ENCODE measurements around the gene RNF44.
"Not testable (repeated sequence)": the region's sequence is repeated elsewhere in the genome, so short reads cannot be mapped to it uniquely, and the experiment has no call there.

RNF44 gene

DNA sequence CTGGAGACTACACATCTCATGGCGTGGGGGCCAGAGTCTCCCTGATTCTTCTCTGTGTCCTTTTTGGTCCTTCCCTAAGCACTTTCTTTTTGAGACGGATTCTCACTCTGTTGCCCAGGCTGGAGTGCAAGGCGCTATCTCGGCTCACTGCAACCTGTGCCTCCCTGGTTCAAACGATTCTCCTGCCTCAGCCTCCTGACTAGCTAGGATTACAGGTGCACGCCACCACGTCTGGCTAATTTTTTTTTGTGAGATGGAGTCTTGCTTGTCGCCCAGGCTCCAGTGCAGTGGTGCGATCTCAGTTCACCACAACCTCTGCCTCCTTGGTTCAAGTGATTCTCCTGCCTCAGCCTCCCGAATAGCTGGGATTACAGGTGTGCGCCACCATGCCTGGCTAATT, 13.7 kb upstream of the RNF44 start:
- DNase-seq: not testable (repeated sequence)

DNA sequence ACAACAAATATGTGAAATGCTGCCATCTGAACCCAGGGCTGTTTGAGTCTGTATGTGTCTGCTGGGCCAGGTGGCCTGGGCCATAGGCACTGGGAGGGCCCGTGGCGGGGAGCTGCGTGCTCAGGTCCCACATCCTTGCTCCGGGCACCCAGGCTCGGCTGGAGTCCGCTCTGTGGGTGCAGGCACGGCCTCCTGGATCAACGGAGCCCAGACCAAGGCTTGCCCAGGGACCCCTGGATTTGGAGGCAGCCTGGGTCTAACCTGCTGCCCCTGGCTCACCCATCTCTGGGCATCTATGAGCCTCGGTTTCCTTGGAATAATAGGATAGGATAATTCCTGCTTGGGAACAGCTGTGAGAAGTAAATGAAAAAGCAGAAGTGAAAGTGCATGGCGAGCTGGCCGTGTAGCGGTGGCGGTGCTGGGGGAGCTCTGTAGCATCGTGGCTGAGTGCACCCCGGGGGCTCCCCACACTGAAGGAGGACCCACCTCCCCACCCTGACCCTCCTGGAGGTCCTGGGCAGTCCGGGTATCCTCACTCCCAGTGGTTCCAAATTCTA, 13.2 kb upstream of the RNF44 start:
- peak; percentile 40 for DNase-seq

- DNase-seq: no peak
These were observed 12.7 kb upstream of the RNF44 start for GRCh38 chr5:176549871-176550270.

DNA sequence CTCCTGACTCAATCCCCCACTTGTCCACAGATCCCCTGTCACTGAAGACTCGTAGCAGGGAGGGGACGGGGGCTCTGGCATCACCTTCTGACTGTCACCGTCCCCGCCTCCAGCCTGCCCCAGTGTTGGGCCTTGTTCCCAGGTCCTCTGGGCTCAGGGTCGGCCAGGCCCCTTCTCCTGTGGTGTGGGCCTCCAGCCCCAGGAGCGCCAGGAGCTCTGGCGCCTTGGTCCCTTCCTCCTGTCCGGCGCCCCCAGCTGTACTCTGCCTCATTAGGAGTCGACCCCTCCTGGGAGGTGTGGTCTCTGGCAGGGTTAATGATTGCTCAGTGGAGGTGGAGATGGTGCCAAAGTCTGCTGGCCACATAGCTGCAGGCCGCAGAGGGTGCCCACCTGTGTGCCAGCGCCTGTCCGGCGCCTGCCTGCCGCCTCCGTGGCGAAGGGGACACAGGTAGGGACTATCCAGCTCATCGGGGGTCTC, 11.8 kb upstream of the RNF44 start, which contains the start of gene CDHR2:
CDHR2 (plus strand) TSS at position 376 of the 478 bp plus-strand sequence. CDS start 16,011 bp downstream, outside the sequence.
- DNase-seq: no peak

- DNase-seq: peak; percentile 34
These were observed 10.6 kb upstream of the RNF44 start for GRCh38 chr5:176547802-176548201.

GRCh38 chr5:176545737-176546509, 8.7 kb upstream of the RNF44 start:
- DNase-seq: no peak

DNA sequence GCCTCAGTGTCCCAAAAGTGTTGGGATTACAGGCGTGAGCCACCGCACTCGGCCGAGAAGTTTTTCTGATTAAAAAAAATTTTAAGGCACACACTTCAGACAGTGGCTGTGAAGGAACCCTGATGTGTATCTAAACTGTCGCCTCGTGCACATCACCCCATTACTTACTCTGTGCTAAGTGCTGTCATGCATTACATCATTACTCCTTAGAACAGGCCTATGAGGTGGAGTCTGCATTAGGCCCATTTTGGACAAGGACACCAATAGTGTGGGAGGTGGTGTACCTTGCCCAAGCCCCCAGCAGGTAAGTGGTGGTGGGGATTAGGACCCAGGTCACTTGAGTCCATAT, 8.2 kb upstream of the RNF44 start:
- no peak for DNase-seq

DNA sequence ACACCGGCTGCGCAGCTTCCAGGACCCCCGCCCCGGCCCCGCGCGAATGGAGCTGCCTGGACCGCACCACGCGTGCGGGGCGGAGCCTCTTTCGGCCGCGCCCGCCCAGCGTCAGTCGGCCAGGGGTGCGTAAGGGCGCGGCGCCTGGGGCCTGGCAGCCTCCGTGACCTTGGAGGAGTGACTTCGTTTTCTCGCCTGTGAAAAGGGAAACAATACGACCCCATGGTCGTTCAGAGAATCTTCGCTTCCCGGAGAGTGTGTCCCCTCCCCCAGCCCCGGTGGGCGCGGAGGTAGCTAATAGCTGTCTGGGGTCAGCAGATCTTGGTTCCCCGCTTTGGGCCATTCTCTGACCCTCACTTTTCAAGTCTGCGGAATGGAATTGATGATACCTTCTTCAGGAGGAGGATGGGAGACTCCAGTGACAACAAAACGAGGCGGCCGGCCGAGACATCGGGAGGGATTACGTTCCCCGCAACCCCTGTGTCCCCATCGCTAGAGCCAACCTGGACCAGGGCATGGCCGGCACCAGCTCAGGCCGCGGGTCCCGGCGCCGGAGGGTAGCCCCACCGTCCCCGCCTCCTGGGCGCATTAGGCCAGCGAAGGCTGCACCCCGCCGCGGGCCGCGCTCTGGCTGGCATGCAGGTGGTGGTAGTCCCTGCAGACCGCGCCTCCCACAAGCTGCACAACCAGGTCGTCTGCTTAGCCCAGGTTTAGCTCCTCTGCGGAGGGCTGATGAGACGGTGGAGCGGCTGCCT, 6.4 kb upstream of the RNF44 start:
- DNase-seq: peak; percentile 77

DNA sequence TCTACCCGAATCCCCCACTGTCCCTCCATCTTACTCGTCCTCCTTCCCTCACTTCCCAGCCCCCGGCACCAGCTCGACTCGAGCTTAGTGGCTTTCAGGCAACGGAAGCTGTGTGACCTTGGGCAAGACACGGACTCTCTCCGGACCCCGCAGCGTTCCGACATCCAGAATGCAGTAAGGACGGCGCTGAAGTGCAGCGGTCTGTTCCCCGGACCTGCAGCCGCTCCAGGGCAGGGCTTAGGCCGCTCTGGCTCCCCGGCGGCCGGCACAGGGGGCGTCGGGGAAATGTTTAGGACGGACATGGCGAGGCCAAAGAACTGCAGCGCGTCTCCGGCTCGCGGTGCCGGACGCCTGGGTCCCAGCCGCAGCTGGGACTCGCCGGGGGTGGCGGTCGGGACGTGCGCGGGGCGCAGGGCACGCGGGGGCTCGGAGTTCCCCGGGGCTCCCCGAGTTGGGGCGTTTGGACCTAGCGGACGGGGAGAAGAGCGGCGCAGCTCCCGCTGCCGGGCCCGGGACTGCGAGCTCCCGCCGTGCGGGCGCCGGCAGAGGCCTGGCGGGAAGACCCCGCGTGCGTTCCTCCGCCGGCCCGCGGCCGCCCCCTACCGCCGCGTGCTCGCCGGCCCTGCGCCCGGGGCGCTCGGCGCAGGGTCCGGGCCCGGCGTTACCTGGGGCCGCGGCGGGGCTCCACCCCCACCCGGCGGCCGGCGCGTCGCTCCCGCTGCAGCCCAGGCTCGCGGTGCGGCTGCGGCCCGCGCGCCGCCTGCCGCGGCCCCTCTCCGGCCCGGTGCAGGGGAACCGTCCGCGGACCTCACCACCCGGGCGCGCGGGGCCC, 5.6 kb upstream of the RNF44 start:
- DNase-seq: peak; percentile 35

DNA sequence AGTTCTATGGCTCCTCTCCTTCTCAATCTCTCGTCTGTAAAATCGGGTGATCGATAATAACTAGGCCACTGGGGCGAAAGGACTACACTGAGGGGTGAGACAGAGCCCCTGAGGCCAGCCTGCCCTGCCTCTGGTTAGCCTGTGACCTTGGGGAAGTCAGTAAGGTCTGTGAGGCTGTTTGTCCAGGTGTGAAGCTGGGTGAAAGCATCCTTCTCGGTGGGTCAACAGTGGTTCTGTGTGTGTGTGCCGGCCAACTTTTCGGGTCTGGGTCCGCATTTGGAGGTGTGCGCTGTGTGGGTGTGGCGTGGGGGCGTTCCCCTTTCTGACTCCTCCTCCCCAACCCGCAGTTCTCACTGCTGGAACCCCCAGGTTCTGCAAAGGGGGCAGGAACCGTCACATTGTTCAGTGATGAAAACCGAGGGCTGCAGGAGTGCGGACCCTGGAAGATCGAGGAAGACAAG, 5.0 kb upstream of the RNF44 start:
- no peak for DNase-seq

DNA sequence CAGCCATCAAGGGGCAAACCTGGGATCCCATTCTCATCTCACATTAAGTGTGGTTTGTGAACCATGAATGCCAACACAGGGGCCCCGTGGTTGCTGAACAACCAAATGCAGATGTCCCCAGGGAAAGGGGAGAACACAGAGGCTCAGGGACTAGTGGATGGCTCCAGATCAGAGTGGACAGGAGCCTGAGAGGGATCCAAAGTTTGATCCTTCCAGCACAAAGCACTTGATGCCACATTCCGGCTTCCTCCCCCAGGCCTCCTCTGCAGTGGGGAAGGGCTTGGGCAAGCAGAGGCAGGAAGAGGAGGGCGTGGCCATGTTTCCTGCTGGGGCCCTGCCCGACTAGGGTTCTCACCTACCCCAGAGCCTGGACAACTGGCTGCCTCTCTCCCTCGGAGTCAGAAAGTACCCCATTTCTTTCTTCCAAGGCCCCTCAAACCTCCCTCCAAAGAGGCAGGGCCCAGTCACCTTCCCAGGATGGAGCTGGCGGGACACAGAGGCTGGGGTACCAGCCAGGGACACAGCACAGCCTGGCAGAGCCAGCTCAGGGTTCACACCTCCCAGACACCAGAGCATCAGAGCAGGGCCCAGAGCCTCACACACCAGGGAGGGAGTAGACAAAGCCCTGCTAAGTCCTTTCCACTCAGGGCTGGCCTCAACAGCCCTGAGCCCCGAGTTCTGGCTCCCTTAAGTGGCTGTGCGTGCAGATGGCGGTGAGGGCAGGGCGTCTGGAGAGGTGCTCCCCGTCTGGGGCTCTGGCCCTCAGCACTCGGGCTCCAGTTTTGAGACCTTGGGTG, 4.3 kb upstream of the RNF44 start:
- DNase-seq: peak; percentile 49

GRCh38 chr5:176540956-176541337, 3.7 kb upstream of the RNF44 start:
- no peak for DNase-seq

- DNase-seq: no peak
These were observed 3.3 kb upstream of the RNF44 start for GRCh38 chr5:176540476-176540899.

DNA sequence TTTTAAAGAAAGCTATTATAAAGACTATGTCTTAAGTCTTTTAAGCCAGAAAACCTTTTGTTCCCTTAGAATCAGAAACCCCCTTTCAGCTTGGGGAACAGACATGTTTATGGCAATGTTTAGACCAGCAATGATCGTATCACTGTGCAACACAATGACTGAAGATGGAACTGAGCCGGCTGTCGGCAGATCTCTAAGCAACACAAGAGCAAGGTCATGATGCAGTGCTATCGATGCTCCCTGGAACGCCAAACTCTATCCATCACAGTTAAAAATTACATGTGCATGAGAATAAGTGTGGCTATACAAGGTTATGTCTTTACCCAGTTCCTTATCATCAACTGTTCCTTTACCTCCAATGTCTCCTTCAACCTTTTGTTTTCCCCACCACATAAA, 1.8 kb upstream of the RNF44 start:
- DNase-seq: no peak

DNA sequence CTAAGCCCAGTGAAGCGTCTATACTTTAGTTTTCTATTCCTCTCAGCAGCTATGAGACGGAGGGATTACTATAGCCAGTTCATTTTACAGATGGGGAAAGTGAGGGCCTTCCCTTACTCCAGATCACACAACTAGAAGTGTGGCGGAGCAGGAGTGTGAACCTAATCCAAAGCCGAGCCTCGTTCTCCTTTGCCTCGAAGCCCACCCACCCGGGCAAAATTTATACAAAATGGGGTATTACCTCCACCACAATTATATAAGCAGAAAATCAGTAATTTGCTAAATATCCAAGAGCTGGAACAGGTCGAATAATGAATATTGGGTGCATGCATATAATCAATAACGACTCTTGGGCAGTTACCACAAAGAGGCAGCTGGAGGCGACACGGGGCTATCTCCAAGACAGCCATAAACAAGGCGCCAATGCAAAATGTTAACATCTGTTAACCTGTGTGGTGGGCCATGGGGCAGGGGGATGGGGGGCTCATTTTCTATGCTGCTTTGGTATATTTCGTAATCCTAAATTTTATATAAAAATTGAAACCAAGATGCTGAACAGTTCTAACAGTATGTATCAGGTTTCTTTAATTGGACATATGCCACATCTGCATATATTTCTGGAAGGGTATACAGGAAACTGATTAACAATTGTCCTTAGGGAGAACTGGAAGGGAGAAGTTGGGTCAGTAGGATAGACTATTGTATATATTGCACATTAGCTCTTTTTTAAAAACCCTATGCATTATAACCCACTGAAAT, 1.2 kb upstream of the RNF44 start:
- DNase-seq: no peak

DNA sequence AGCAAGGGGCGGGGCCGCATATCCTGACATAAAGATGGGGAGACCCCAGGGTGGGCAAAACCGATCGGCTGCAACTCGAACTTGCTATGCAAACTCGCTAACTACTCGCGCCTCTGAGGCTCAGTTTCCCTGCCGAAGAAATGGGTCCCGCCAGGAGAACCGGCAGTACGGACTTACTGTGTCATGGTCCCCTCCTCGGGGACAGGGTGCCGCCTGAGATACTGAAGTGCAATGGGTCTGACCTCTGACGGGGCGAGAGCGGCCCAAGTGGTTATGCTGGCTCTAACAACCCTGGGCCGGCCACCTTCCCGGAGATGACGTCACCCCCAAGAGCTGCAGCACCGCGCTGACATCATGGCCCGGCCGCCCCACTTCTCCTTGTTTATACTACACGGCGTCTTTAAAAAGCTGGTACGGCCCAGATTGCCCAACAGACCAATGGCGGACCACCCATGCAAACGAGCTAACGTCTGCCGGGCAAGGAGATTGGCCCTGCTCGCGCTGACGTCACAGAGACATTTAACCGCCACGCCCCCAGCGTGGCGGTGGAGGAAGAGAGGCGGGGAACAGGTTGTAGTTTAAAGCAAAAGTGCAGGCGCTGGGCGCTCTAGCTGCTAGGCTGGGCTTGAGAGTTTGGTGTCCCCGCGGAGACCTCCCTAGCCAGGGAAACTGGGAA, 490 bp upstream of the RNF44 start:
- peak; percentile 99 for DNase-seq

GRCh38 chr5:176536132-176536901, 885 bp downstream of the RNF44 start:
- peak; percentile 72 for DNase-seq

DNA sequence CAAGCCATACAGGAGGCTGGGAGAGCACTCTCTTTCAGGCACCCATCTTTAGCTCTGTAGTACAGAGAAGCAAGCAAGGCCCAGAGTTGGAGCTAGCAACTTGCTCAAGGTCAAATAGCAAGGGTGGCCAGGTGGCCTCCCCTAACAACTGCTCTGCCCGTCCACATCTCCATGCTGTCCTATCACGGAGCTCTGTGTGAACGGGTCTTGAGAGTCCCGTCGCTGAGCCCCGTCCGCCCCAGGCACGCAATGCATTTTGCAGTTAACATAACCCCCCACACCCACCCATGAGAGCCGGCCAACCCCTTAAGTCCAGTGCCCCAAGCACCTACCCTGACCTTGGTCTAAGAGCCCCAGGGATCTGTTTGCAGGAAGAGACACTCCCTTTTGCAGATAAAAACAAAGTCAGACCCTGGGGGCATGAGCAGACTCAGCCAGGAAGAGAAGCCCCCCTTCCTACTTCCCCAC, 1.5 kb downstream of the RNF44 start:
- DNase-seq: no peak

GRCh38 chr5:176535101-176535663, 2.0 kb downstream of the RNF44 start:
- peak; percentile 80 for DNase-seq

All from suppressor macrophage treated with lipopolysaccharide for 4 hours (primary cell).